Spinal cord (tissue), 10 donors: ENCODE data around the gene TMEM150A. TPM values are rescaled to one million over a fixed set of nuclear protein-coding genes. Genes with fewer than 3 reads are reported as not detected.
A peak's percentile ranks its signal among the peaks of the same experiment; 100 is the strongest.
"Not testable (repeated sequence)": the region's sequence is repeated elsewhere in the genome, so short reads cannot be mapped to it uniquely, and the experiment has no call there.

Experiments used
- DNase-seq, 6 donors: peaks; one replicate each; pipeline versions ENCODE4 v3.0.0 to v3.0.0-alpha.2; 2013 to 2015; ENCODE audit warnings: low spot score in 6 of 6, low read depth in 4 of 6
- H3K27ac ChIP-seq: one replicate; pipeline ENCODE4 v1.5.1; 2013; ENCODE audit warnings: low read depth, low read length, control low read depth
- H3K27me3 ChIP-seq: one replicate; pipeline ENCODE4 v1.6.1; 2013; ENCODE audit warnings: low read length; ENCODE audit not compliant: control insufficient read depth, insufficient read depth
- H3K36me3 ChIP-seq: one replicate; pipeline ENCODE4 v1.6.1; 2013; ENCODE audit warnings: low read length; ENCODE audit not compliant: control insufficient read depth, insufficient read depth
- H3K4me1 ChIP-seq: one replicate; pipeline ENCODE4 v1.6.1; 2013; ENCODE audit warnings: low read length; ENCODE audit not compliant: control insufficient read depth, insufficient read depth
- H3K4me3 ChIP-seq: one replicate; pipeline ENCODE4 v1.5.1; 2013; ENCODE audit warnings: low read depth, low read length, control low read depth
- H3K9me3 ChIP-seq: one replicate; pipeline ENCODE4 v1.6.1; 2013; ENCODE audit warnings: low read length; ENCODE audit not compliant: control insufficient read depth, insufficient read depth
- WGBS: methylation state at CpG from one replicate; pipeline ENCODE4 v1.1.5; 2013; ENCODE audit warnings: missing lambda C conversion rate; ENCODE audit not compliant: insufficient coverage; 5-methylcytosine and 5-hydroxymethylcytosine counted together
- polyA plus RNA-seq, 2 donors: library from polyadenylated mRNA; unstranded; fragments of 120-200 nt; gene quantifications; one replicate each; pipeline ENCODE4 v1.2.1, GENCODE V29; 2013; ENCODE audit not compliant: insufficient read length in 2 of 2
- total RNA-seq, 2 donors: library from RNA; depleted of rRNA in 1 of 2; stranded (reverse); fragments of 120-200 nt in 1 of 2; fragments of >200 nt in 1 of 2; gene quantifications; one replicate each; pipeline versions ENCODE4 v1.2.3 to v1.2.4, GENCODE V29; 2013 to 2014
- donor health status: healthy.

TMEM150A gene
- total and polyA plus RNA-seq, 4 donors = 5.4 to 22.2 (median 15.5) TPM

GRCh38 chr2:85644909-85645308, 42.4 kb upstream of the TMEM150A start:
- Histone ChIP-seq H3K27me3 (no peaks in the 10 kb centered on the region), H3K4me3 (no peak overlapping the region), H3K9me3 (no peaks in the 10 kb centered on the region), H3K4me1 (no peaks in the 10 kb centered on the region), H3K36me3 (peaks cover 82% of the 10 kb centered on the region), H3K27ac (no peak overlapping the region)
- DNase-seq = no peak
- 97% methylated on average over 6 of the region's 8 CpGs for WGBS

- H3K27me3 ChIP-seq = no peaks in the 10 kb centered on the region
- no peak for DNase-seq
- H3K4me3 ChIP-seq = no peak overlapping the region
- H3K36me3 ChIP-seq = peaks cover 87% of the 10 kb centered on the region
- H3K4me1 ChIP-seq = peaks cover 1% of the 10 kb centered on the region
- H3K9me3 ChIP-seq = no peaks in the 10 kb centered on the region
- no CpG with 5 or more reads among the region's 3 CpGs for WGBS
- H3K27ac ChIP-seq = no peak overlapping the region
These were observed 40.2 kb upstream of the TMEM150A start for GRCh38 chr2:85642725-85643124.

GRCh38 chr2:85635636-85636035, 33.1 kb upstream of the TMEM150A start:
- H3K27ac ChIP-seq = no peak overlapping the region
- WGBS = 79% methylated on average over 2 of the region's 4 CpGs
- H3K4me3 ChIP-seq = no peak overlapping the region
- H3K27me3 ChIP-seq = no peaks in the 10 kb centered on the region
- H3K4me1 ChIP-seq = peaks cover 4% of the 10 kb centered on the region
- no peak for DNase-seq
- H3K9me3 ChIP-seq = no peaks in the 10 kb centered on the region
- H3K36me3 ChIP-seq = peaks cover 81% of the 10 kb centered on the region

GRCh38 chr2:85635011-85635410, 32.5 kb upstream of the TMEM150A start:
- 93% methylated on average over 5 of the region's 8 CpGs for WGBS
- H3K27me3 ChIP-seq = no peaks in the 10 kb centered on the region
- no peak overlapping the region for H3K27ac ChIP-seq
- no peak overlapping the region for H3K4me3 ChIP-seq
- no peak for DNase-seq
- H3K36me3 ChIP-seq = peaks cover 79% of the 10 kb centered on the region
- H3K9me3 ChIP-seq = no peaks in the 10 kb centered on the region
- H3K4me1 ChIP-seq = peaks cover 4% of the 10 kb centered on the region

- no peaks in the 10 kb centered on the region for H3K4me1 ChIP-seq
- no peak overlapping the region for H3K4me3 ChIP-seq
- H3K36me3 ChIP-seq = peaks cover 78% of the 10 kb centered on the region
- DNase-seq = no peak
- H3K9me3 ChIP-seq = no peaks in the 10 kb centered on the region
- no peaks in the 10 kb centered on the region for H3K27me3 ChIP-seq
- 100% methylated on average over 1 of the region's 3 CpGs for whole genome bisulfite sequencing
- no peak overlapping the region for H3K27ac ChIP-seq
These were observed 28.8 kb upstream of the TMEM150A start for GRCh38 chr2:85631316-85631715.

GRCh38 chr2:85628658-85629057, 26.2 kb upstream of the TMEM150A start:
- H3K9me3 ChIP-seq = no peaks in the 10 kb centered on the region
- no peak for DNase-seq
- no peak overlapping the region for H3K4me3 ChIP-seq
- H3K27me3 ChIP-seq = no peaks in the 10 kb centered on the region
- no peaks in the 10 kb centered on the region for H3K4me1 ChIP-seq
- WGBS = 82% methylated on average over 1 of the region's 2 CpGs
- peaks cover 77% of the 10 kb centered on the region for H3K36me3 ChIP-seq
- no peak overlapping the region for H3K27ac ChIP-seq

- H3K9me3 ChIP-seq = no peaks in the 10 kb centered on the region
- peaks cover 69% of the 10 kb centered on the region for H3K36me3 ChIP-seq
- WGBS = 95% methylated on average over 4 of the region's 5 CpGs
- H3K4me3 ChIP-seq = no peak overlapping the region
- H3K27me3 ChIP-seq = no peaks in the 10 kb centered on the region
- H3K4me1 ChIP-seq = peaks cover 2% of the 10 kb centered on the region
- no peak for DNase-seq
- H3K27ac ChIP-seq = no peak overlapping the region
These were observed 21.5 kb upstream of the TMEM150A start for GRCh38 chr2:85623991-85624390.

GRCh38 chr2:85621338-85621737, 18.8 kb upstream of the TMEM150A start:
- no peaks in the 10 kb centered on the region for H3K9me3 ChIP-seq
- no peaks in the 10 kb centered on the region for H3K27me3 ChIP-seq
- no peak for DNase-seq
- H3K36me3 ChIP-seq = peaks cover 55% of the 10 kb centered on the region
- H3K4me1 ChIP-seq = peaks cover 11% of the 10 kb centered on the region
- no peak overlapping the region for H3K27ac ChIP-seq
- no CpG with 5 or more reads among the region's 1 CpG for WGBS
- no peak overlapping the region for H3K4me3 ChIP-seq

GRCh38 chr2:85619617-85620016, 17.1 kb upstream of the TMEM150A start:
- Histone ChIP-seq H3K9me3 (no peaks in the 10 kb centered on the region), H3K27me3 (no peaks in the 10 kb centered on the region), H3K4me3 (no peak overlapping the region), H3K27ac (no peak overlapping the region), H3K36me3 (peaks cover 40% of the 10 kb centered on the region), H3K4me1 (peaks cover 20% of the 10 kb centered on the region)
- no peak for DNase-seq
- WGBS = 100% methylated on average over 2 of the region's 6 CpGs

- Histone ChIP-seq H3K4me1 (peaks cover 20% of the 10 kb centered on the region), H3K36me3 (peaks cover 27% of the 10 kb centered on the region), H3K4me3 (peak overlapping the region; percentile 70)
- H3K27me3 ChIP-seq, DNase-seq, H3K9me3 ChIP-seq, H3K27ac ChIP-seq: not testable (repeated sequence)
- 80% methylated on average over 1 of the region's 5 CpGs for WGBS
These were observed 15.2 kb upstream of the TMEM150A start for GRCh38 chr2:85617723-85618122.
